Ectodermal cell (in vitro differentiated cells): ENCODE results near the gene RPP25. TPM values are rescaled to one million over a fixed set of nuclear protein-coding genes. Genes with fewer than 3 reads are reported as not detected.
A peak's percentile ranks its signal among the peaks of the same experiment; 100 is the strongest.

Experiments used
- H3K27ac ChIP-seq: 2 replicates; pipeline ENCODE4 v1.7.0; 2013; ENCODE audit warnings: mild to moderate bottlenecking, low read depth, low read length; ENCODE audit not compliant: insufficient read depth, poor library complexity, severe bottlenecking
- H3K27me3 ChIP-seq: 2 replicates; pipeline ENCODE4 v1.7.0; 2013; ENCODE audit warnings: mild to moderate bottlenecking, low read length; ENCODE audit not compliant: insufficient read depth, control insufficient read depth, poor library complexity, severe bottlenecking
- H3K36me3 ChIP-seq: one replicate; pipeline ENCODE4 v1.7.0; 2013; ENCODE audit warnings: low read length; ENCODE audit not compliant: control insufficient read depth, insufficient read depth
- H3K4me1 ChIP-seq: one replicate; pipeline ENCODE4 v1.7.0; 2013; ENCODE audit warnings: low read length; ENCODE audit not compliant: control insufficient read depth, insufficient read depth
- H3K4me3 ChIP-seq: 2 replicates; pipeline ENCODE4 v1.7.0; 2013; ENCODE audit warnings: low read depth, low read length, control low read depth; ENCODE audit not compliant: insufficient read depth
- H3K9me3 ChIP-seq: 2 replicates; pipeline ENCODE4 v1.7.0; 2013; ENCODE audit warnings: mild to moderate bottlenecking, low read length, moderate library complexity; ENCODE audit not compliant: control insufficient read depth
- WGBS, 2 experiments: methylation state at CpG; one replicate each; pipeline ENCODE4 v1.1.7; 2013; ENCODE audit warnings: missing lambda C conversion rate in 2 of 2; 5-methylcytosine and 5-hydroxymethylcytosine counted together
- polyA plus RNA-seq, 4 experiments: library from polyadenylated mRNA; stranded (reverse); fragments of 50-300 nt; gene quantifications; one replicate each; pipeline ENCODE4 v1.2.3, GENCODE V29; 2013

RPP25 gene
- polyA plus RNA-seq (2013, experiment 1 of 4), result 8.4 TPM
- polyA plus RNA-seq (2013, experiment 2 of 4), result 6.7 TPM
- 7.4 TPM for polyA plus RNA-seq (2013, experiment 3 of 4)
- polyA plus RNA-seq (2013, experiment 4 of 4), result 6.8 TPM

DNA sequence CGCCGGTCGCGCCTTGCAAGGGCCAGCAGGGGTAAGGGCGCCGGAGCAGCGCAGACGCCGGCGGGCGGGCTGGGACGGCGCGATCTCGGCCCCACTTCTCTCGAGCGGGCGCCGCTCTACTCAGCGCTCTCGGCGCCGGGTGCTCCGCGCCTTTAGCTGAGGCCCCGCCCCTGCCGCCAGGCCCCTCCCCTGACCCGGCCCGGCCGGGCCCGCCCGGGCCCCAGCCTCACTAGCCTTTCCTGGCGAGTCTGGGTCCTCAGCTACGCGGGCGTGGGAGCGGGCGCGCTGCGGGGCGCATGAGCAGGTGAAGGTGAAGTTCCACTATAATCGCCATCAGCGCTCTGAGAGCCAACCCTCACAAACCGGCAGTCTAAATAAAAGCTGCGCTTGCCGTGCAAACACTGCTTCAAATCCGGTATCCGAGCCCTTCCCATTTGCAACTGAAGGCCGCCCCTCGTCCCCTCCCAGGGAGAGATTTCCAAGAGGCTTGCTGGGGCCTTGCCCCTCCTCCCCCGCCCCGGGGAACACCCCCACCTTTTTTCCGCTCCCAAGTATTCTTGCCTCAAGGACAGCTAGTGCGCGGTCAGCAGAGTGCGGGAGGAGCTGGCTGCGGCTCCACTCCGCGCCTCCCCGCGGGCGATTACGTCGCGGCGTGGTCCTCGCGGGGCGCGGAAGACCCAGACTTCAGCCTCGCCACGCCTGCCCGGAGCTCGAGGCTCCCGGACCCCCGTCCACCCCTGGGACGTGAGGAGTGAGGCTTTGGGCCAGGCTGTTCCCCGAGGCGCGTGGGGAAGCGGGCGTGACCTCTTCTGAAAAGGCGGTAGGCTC is at the start of gene RPP25:
RPP25 (minus strand) TSS at position 125 of the 828 bp plus-strand sequence. CDS start 189 bp downstream, outside the sequence.
- no peak within 1 kb of the TSS for H3K27ac ChIP-seq
- H3K27me3 ChIP-seq, result peaks cover 72% of the 10 kb centered on the region
- H3K36me3 ChIP-seq, result no peaks in the 10 kb centered on the region
- H3K4me3 ChIP-seq, result peak within 1 kb of the TSS; percentile 46
- WGBS, 2 experiments, result 0% methylated on average over 83 of the region's 83 CpGs
- peaks cover 24% of the 10 kb centered on the region for H3K4me1 ChIP-seq
- H3K9me3 ChIP-seq, result no peaks in the 10 kb centered on the region

GRCh38 chr15:75002398-75002797 is 45.8 kb upstream of the RPP25 start:
- 73 to 77% methylated on average over 7 of the region's 7 CpGs for WGBS, 2 experiments
- no peak overlapping the region for H3K4me3 ChIP-seq
- H3K4me1 ChIP-seq, result no peaks in the 10 kb centered on the region
- no peaks in the 10 kb centered on the region for H3K9me3 ChIP-seq
- no peaks in the 10 kb centered on the region for H3K36me3 ChIP-seq
- no peak overlapping the region for H3K27ac ChIP-seq
- H3K27me3 ChIP-seq, result peaks cover 3% of the 10 kb centered on the region

DNA sequence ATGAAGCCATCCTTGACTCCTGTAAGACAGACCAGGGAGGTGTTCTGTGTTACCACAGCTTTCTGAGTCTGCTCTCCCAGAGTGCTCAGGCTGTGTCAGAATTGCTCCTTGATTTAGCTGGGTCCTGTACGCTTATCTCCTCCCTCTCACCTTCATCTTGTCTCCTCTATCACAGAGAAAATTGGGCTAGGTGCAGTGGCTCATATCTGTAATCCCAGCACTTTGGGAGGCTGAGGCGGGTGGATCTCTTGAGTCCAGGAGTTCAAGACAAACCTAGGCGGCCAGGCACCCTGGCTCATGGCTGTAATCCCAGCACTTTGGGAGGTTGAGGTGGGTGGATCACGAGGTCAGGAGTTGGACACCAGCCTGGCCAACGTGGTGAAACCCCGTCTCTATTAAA is 44.7 kb upstream of the RPP25 start:
- peaks cover 2% of the 10 kb centered on the region for H3K4me1 ChIP-seq
- no peaks in the 10 kb centered on the region for H3K36me3 ChIP-seq
- peaks cover 14% of the 10 kb centered on the region for H3K27me3 ChIP-seq
- no peaks in the 10 kb centered on the region for H3K9me3 ChIP-seq
- WGBS, 2 experiments, result 83 to 87% methylated on average over 6 of the region's 6 CpGs
- no peak overlapping the region for H3K4me3 ChIP-seq
- no peak overlapping the region for H3K27ac ChIP-seq

DNA sequence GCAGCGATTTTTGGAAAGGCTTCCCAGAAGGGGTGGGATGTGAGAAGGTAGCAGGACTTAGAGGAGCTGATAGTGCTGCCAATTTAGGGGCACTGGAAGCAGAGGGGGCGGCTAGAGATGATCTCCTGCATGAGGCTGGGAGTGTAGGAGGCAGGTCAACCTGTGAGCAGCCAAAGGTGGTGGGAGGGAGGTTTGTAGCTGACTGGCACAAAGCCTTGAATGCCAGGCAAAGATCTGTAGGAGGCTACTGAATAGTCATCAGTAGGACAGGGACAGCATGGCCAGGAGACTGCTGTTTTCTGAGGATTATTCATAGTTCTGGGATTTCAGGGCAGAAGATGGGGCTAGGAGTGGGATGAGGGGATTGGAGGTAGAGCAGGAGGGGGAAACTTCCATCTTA is 41.0 kb upstream of the RPP25 start:
- H3K27ac ChIP-seq, result no peak overlapping the region
- peaks cover 4% of the 10 kb centered on the region for H3K4me1 ChIP-seq
- peaks cover 23% of the 10 kb centered on the region for H3K27me3 ChIP-seq
- WGBS, 2 experiments, result 91 to 92% methylated on average over 2 of the region's 2 CpGs
- H3K9me3 ChIP-seq, result no peaks in the 10 kb centered on the region
- H3K4me3 ChIP-seq, result no peak overlapping the region
- H3K36me3 ChIP-seq, result no peaks in the 10 kb centered on the region

DNA sequence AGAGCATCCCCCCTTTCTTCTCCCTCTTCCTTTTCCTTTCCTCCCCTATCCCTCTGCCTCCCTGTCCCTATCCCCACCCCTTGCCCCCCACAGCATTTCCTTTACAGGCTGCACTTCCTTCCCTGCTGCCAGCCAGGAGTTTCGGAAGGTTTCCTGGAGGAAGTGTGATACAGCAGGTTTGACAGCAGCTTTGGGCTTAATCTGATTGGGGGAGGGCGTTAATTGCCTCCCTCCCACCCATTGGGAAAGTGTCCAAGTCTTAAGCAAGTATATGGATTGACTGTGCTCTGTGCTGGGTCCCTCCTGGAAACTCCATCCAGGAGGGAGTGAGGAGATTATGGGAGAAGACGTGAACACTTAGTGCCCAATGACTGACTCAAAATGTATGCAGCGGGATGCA is 40.6 kb upstream of the RPP25 start:
- 93 to 94% methylated on average over 4 of the region's 4 CpGs for WGBS, 2 experiments
- Histone ChIP-seq H3K27ac (no peak overlapping the region), H3K9me3 (no peaks in the 10 kb centered on the region), H3K36me3 (no peaks in the 10 kb centered on the region), H3K4me1 (peaks cover 4% of the 10 kb centered on the region), H3K27me3 (peaks cover 23% of the 10 kb centered on the region), H3K4me3 (no peak overlapping the region)

GRCh38 chr15:74995779-74996765 is 39.5 kb upstream of the RPP25 start:
- no peaks in the 10 kb centered on the region for H3K36me3 ChIP-seq
- WGBS, 2 experiments, result 8% methylated on average over 42 of the region's 42 CpGs
- peaks cover 23% of the 10 kb centered on the region for H3K27me3 ChIP-seq
- peak overlapping the region; percentile 74 for H3K4me3 ChIP-seq
- no peak overlapping the region for H3K27ac ChIP-seq
- no peaks in the 10 kb centered on the region for H3K9me3 ChIP-seq
- H3K4me1 ChIP-seq, result peaks cover 4% of the 10 kb centered on the region

- H3K27me3 ChIP-seq, result peaks cover 23% of the 10 kb centered on the region
- WGBS, 2 experiments, result 0 to 1% methylated on average over 57 to 58 of the region's 58 CpGs
- peak within 1 kb of the TSS; percentile 74 for H3K4me3 ChIP-seq
- H3K9me3 ChIP-seq, result no peaks in the 10 kb centered on the region
- H3K4me1 ChIP-seq, result peaks cover 4% of the 10 kb centered on the region
- H3K27ac ChIP-seq, result no peak within 1 kb of the TSS
- H3K36me3 ChIP-seq, result no peaks in the 10 kb centered on the region
Measured at GRCh38 chr15:74995182-74995778, 38.7 kb upstream of the RPP25 start, which contains the start of gene SCAMP5. Gene SCAMP5 (plus strand): TSS chr15:74995563. CDS start chr15:75011840, 16,277 bp downstream.

DNA sequence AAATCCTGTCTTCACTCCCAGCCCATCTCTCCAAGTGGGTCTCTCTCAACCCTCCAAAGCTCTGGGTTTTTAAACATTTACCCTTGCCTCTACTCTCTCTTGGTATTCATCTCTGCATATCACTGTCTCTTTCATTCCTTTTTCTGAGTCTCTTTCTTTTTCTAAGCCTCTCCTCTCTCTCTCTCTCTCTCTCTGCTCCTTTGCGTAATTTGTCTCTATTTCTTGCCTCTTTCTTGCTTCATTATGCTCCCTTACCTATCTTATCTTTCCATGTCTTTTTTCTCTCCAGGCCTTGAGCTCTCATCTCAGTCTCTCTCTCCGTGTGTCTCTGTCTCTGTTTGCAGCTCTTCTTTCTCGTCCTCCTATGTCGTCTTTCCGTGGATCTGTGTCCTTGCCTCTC is 38.1 kb upstream of the RPP25 start:
- no peak overlapping the region for H3K27ac ChIP-seq
- no peak overlapping the region for H3K4me3 ChIP-seq
- H3K9me3 ChIP-seq, result no peaks in the 10 kb centered on the region
- peaks cover 4% of the 10 kb centered on the region for H3K4me1 ChIP-seq
- 58 to 62% methylated on average over 5 of the region's 5 CpGs for WGBS, 2 experiments
- H3K36me3 ChIP-seq, result no peaks in the 10 kb centered on the region
- H3K27me3 ChIP-seq, result peaks cover 23% of the 10 kb centered on the region

DNA sequence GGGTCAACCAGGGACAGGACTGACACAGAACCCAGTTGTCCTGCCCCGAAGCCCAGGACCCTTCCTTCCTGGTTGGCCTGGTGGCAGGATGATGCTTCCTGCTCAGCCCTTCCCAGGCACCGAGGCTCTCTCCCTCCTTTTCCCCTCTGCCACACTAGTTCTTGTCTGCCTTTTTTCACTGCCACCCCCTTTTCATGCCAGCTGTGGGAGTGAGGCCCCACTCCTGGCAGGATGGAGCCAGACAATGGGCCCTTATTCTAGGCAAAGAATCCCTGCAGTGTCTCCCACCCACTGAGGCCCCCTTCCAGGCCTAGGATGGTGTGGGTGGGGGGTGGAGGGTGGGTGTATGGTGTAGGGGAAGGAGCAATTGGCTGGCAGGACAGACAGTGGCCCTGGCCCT is 37.7 kb upstream of the RPP25 start:
- H3K27me3 ChIP-seq, result peaks cover 23% of the 10 kb centered on the region
- no peaks in the 10 kb centered on the region for H3K36me3 ChIP-seq
- WGBS, 2 experiments, result 84 to 86% methylated on average over 2 of the region's 2 CpGs
- H3K9me3 ChIP-seq, result no peaks in the 10 kb centered on the region
- H3K4me1 ChIP-seq, result peaks cover 4% of the 10 kb centered on the region
- H3K4me3 ChIP-seq, result no peak overlapping the region
- H3K27ac ChIP-seq, result no peak overlapping the region
